GM12878 (cell line): ENCODE data around the gene USF1. TPM values are rescaled to one million over a fixed set of nuclear protein-coding genes. Genes with fewer than 3 reads are reported as not detected.

ENCODE experiments used
- CBX3 ChIP-seq: fragments of 200-600 bp; sonication (generic); IDR thresholded peaks from 2 replicates; pipeline ENCODE4 v1.6.1; 2016; ENCODE audit warnings: low read depth, borderline replicate concordance
- EP300 ChIP-seq, 2 experiments: fragments of 150-350 bp in 1 of 2; IDR thresholded peaks; 2 replicates each; pipeline ENCODE4 v1.6.1; 2011 to 2012; ENCODE audit warnings: low read depth in 2 of 2, low read length in 2 of 2, borderline replicate concordance in 1 of 2, improper control_type of control experiment in 1 of 2, inconsistent platforms in 1 of 2; ENCODE audit not compliant: control insufficient read depth in 1 of 2
- HDAC2 ChIP-seq: fragments of 200-600 bp; sonication (generic); IDR thresholded peaks from 2 replicates; pipeline ENCODE4 v1.6.1; 2017
- HDGF ChIP-seq: fragments of 450-650 bp; IDR thresholded peaks from 2 replicates; pipeline ENCODE4 v1.6.1; 2016; ENCODE audit warnings: antibody characterized with exemption
- MEF2B ChIP-seq: fragments of 450-650 bp; IDR thresholded peaks from 2 replicates; pipeline ENCODE4 v1.6.1; 2018; ENCODE audit warnings: mild to moderate bottlenecking, moderate library complexity; ENCODE audit not compliant: partially characterized antibody, poor library complexity, severe bottlenecking
- MLLT1 ChIP-seq: fragments of 450-650 bp; IDR thresholded peaks from 2 replicates; pipeline ENCODE4 v1.6.1; 2016; ENCODE audit warnings: mild to moderate bottlenecking
- MTA3 ChIP-seq: IDR thresholded peaks from 2 replicates; pipeline ENCODE4 v1.6.1; 2012; ENCODE audit warnings: low read length, inconsistent platforms, borderline replicate concordance
- NBN ChIP-seq: fragments of 450-650 bp; IDR thresholded peaks from 2 replicates; pipeline ENCODE4 v1.6.1; 2016
- RB1 ChIP-seq: fragments of 450-650 bp; formaldehyde crosslinking; IDR thresholded peaks from 2 replicates; pipeline ENCODE4 v1.6.1; 2017; ENCODE audit warnings: mild to moderate bottlenecking, borderline replicate concordance
- SKIL ChIP-seq: fragments of 450-650 bp; IDR thresholded peaks from 2 replicates; pipeline ENCODE4 v1.6.1; 2017; ENCODE audit warnings: mild to moderate bottlenecking, low read depth, inconsistent platforms; ENCODE audit not compliant: poor library complexity, severe bottlenecking
- YBX1 ChIP-seq: fragments of 450-650 bp; IDR thresholded peaks from 2 replicates; pipeline ENCODE4 v1.6.1; 2016; ENCODE audit warnings: antibody characterized with exemption
- ZNF592 ChIP-seq: fragments of 450-650 bp; IDR thresholded peaks from 2 replicates; pipeline ENCODE4 v1.6.1; 2017; ENCODE audit warnings: mild to moderate bottlenecking, moderate library complexity
- polyA plus RNA-seq, 11 experiments: library from polyadenylated mRNA; depleted of rRNA in 4 of 11; unstranded in 6 of 11; stranded (reverse) in 5 of 11; fragments of >200 nt; fragmentation: Nextera tagmentation in 4 of 11; fragmentation: Illumina TruSeq in 1 of 11; extraction: Ambion mirVana in 4 of 11; extraction: Trizol in 1 of 11; gene quantifications; 1 replicate in 1 of 11; 2 replicates in 10 of 11; pipeline versions ENCODE4 v1.2.1 to v1.2.3, GENCODE V29; 2011 to 2016; ENCODE audit warnings: inconsistent platforms in 2 of 11, missing spikeins in 2 of 11, low read depth in 1 of 11
- total RNA-seq, 4 experiments: library from RNA; depleted of rRNA in 3 of 4; stranded (reverse); fragments of >200 nt in 3 of 4; fragmentation: Illumina TruSeq in 1 of 4; extraction: Trizol in 1 of 4; gene quantifications; 2 replicates each; pipeline versions ENCODE4 v1.2.1 to v1.2.3, GENCODE V29; 2013 to 2021
- TF ChIP-seq, protein P1 (sequence below): fragments of 450-650 bp; IDR thresholded peaks from 2 replicates; pipeline ENCODE4 v1.6.1; 2016; ENCODE audit warnings: mild to moderate bottlenecking
- TF ChIP-seq, protein P2 (sequence below): fragments of 450-650 bp; IDR thresholded peaks from 2 replicates; pipeline ENCODE4 v1.6.1; 2016; ENCODE audit warnings: mild to moderate bottlenecking, moderate library complexity, borderline replicate concordance

Gene USF1
- total and polyA plus RNA-seq, 10 of the 15 experiments (the other 5 are each of a cell fraction or from before 2014, with no cell fraction given), result 9.4 to 92.1 (median 53.5) TPM

GRCh38 chr1:161069731-161070270 lies 24.0 kb upstream of the USF1 start, which contains the start of gene ARHGAP30 (continued):
- TF ChIP-seq, protein P1, sequence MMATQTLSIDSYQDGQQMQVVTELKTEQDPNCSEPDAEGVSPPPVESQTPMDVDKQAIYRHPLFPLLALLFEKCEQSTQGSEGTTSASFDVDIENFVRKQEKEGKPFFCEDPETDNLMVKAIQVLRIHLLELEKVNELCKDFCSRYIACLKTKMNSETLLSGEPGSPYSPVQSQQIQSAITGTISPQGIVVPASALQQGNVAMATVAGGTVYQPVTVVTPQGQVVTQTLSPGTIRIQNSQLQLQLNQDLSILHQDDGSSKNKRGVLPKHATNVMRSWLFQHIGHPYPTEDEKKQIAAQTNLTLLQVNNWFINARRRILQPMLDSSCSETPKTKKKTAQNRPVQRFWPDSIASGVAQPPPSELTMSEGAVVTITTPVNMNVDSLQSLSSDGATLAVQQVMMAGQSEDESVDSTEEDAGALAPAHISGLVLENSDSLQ, result peak; percentile 80
- TF ChIP-seq NBN (peak; percentile 77), YBX1 (no peak), CBX3 (no peak), HDAC2 (no peak), MLLT1 (peak; percentile 18; the same call in 1 of the 2 replicates), EP300 (IDR thresholded peaks at IDR 0.05; ENCODE audit: borderline replicate concordance in 1 of 2, control insufficient read depth in 1 of 2, low read depth in 2 of 2, low read length in 2 of 2) (peak in 1 of 2 experiments; percentile 60; a peak in 3 of 4 replicates), MTA3 (peak; percentile 8; the same call in 1 of the 2 replicates), SKIL (peak; percentile 22), MEF2B (peak; percentile 67), ZNF592 (no peak), HDGF (no peak), RB1 (0 out of 2 replicates have a peak, but pooled peaks have one; percentile 15)
- TF ChIP-seq, protein P2, sequence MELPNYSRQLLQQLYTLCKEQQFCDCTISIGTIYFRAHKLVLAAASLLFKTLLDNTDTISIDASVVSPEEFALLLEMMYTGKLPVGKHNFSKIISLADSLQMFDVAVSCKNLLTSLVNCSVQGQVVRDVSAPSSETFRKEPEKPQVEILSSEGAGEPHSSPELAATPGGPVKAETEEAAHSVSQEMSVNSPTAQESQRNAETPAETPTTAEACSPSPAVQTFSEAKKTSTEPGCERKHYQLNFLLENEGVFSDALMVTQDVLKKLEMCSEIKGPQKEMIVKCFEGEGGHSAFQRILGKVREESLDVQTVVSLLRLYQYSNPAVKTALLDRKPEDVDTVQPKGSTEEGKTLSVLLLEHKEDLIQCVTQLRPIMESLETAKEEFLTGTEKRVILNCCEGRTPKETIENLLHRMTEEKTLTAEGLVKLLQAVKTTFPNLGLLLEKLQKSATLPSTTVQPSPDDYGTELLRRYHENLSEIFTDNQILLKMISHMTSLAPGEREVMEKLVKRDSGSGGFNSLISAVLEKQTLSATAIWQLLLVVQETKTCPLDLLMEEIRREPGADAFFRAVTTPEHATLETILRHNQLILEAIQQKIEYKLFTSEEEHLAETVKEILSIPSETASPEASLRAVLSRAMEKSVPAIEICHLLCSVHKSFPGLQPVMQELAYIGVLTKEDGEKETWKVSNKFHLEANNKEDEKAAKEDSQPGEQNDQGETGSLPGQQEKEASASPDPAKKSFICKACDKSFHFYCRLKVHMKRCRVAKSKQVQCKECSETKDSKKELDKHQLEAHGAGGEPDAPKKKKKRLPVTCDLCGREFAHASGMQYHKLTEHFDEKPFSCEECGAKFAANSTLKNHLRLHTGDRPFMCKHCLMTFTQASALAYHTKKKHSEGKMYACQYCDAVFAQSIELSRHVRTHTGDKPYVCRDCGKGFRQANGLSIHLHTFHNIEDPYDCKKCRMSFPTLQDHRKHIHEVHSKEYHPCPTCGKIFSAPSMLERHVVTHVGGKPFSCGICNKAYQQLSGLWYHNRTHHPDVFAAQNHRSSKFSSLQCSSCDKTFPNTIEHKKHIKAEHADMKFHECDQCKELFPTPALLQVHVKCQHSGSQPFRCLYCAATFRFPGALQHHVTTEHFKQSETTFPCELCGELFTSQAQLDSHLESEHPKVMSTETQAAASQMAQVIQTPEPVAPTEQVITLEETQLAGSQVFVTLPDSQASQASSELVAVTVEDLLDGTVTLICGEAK, result peak; percentile 93
